GM19395 (cell line): ENCODE data around the gene TMEM108.

Experiments
- ATAC-seq: cut with Tn5 transposase; IDR thresholded peaks from one replicate; pipeline ENCODE4 v1.9.1; 2021; ENCODE audit warnings: mild to moderate bottlenecking, moderate library complexity; ENCODE audit not compliant: unreplicated experiment

The TMEM108 gene

DNA sequence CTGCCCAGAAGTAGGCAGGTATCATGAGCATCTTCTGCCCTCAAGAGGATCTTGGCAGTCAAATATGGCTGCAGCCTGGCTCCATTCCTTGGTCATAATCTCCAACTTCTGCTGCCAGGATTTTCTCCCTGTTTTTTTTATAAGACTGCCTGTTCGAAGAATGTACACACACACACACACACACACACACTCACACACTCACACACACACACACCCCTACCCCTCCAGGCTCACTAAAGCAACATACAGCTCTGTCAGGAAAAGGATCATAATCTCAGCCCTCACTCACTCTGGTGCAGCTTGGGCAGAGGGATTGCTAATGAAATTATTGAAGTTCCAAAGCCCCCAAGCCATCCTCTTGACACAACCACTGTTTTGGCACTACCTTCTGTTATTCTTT lies 232.4 kb downstream of the TMEM108 start:
- ATAC-seq: no peak

DNA sequence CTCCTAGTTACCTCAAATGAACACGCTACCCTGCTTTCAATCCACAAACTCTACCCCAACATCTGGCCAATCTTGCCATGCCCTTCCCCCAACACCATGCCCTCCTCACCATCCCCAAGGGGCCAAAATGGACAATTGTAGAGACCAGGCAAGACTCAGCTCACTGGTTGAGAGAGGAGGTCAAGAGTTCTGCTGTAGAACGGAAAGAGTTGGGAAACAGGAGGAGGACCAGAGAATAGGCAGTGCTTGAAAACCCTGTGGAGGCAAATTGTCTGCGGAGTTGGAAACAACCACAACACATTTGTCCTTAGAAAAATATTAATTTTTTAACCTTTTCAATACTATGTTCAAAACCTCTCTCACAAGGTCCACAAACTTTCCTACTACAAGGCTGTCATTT lies 232.9 kb downstream of the TMEM108 start:
- no peak for ATAC-seq

DNA sequence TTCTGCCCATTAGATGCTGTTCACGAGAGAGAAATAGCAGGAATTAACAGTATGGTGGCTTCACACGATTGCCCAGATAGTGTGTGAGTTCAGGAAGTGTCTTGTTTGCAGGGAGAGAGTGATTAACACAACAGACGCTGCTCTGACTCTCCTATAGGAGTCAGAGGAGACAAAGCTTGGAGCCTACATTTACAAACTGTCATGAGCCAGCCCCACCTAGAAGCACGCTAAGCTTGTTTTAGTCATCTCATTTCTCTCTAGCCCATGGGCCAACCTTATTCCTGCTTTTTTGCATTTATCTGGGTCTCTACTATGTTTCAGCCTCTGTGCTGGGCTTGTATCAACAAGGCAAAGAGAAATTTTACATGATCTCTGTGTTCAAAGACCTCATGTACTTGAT lies 233.3 kb downstream of the TMEM108 start:
- ATAC-seq: no peak

DNA sequence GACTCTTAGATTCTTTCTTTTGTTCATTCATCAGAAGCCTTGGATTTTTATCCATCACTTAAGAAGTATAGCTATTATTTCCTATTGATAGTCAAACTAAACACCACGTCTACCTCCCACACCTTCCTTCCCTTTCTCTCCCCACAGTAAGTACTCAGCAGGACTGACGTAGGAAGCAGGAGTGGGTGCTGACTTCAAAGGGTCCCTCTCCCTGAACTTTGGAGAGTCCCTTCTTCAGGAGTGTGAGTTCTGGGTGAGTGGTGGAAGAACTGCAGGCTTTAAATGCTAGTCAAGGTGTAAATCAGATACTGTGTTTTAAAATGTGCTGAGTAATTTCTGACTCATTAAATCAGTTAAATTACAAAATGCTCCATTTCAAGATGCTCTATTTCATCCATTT lies 235.2 kb downstream of the TMEM108 start:
- ATAC-seq: no peak

DNA sequence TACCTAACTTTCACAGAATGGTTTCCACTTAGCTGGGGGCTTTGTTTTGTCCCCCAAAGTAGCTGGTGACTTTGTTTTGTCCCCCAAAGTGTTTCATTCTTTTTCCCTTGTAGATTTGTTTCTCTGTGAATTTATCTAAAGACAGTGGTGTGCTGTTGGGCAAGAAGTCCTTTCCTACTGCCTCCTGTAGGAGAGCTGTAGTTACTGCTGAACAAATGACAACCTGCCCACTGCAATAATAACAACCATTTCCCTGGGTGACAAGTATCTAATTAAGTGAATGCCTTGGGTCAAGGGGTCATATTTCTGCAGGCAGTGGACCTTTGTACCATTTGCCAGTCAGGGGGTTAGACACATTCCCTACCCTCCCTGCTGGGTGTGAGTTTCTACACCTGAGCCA lies 236.3 kb downstream of the TMEM108 start:
- no peak for ATAC-seq

DNA sequence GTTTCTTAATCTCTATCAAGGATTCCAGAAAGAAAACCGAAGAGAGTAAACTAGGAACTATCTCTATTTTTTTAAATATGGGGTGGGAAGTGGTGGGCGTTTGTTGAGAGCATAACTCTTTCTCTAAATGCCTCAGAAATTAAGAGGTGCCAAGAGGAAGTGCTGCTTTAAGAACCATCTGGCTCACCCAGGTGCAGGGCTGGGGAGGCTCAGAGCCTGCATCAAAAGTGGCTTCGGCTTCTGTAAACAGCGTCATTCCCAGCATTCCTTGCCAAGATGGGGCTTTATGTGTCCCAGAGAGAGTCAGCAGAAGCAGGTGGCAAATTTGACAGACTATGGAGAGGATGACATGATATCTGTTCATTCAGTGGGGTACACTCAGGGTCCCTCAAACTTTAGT lies 238.4 kb downstream of the TMEM108 start:
- no peak for ATAC-seq

DNA sequence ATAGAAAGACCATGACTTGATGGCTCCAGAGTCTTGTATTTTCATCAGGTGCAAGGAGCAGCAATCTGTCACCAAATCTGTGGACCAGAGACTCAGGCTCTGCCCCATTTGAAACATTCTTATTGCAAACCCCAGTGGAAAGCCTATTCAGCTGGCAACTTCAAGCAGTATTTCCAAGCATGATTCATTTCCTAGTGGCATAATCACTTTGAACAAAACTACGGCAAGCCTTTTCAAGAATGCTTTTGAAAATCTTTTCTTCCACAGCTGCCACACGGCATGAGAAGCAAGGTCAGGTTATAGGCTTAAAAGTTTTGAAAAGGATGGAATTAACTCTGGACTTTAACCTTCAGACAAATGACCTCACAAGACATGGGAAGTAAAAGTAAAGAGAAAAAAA lies 239.6 kb downstream of the TMEM108 start:
- no peak for ATAC-seq

DNA sequence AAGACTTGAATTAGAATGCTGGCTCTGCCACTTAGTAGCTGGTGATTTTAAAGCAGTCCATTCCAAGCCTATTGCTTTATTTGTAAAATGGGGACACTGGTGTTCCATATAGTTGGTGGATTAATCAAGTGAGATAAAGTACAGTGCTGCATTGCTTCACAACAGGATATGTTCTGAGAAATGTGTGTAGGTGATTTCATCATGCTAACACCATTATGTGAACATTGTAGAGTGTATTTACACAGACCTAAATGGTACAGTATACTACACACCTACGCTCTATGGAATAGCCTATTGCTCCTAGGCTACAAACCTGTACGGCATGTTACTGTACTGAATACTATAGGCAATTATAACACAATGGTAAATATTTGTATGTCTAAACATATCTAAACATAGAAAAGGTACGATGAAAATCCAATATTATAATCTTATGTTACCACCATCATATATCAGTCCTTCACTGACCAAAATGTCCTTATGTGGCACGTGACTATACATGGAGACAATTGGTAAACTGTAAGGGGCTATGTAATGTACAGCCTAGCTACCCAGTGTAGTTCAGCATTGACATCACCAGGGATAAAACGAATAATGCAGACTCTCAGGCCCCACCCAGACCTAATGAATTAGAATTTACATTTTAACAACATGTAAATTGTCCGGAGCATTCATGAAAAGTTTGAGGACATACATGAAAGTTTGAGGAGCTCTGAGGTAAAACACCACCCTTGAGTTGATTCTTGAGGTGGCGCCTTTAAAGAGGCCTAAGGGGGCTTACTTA lies 240.3 kb downstream of the TMEM108 start:
- ATAC-seq: no peak

DNA sequence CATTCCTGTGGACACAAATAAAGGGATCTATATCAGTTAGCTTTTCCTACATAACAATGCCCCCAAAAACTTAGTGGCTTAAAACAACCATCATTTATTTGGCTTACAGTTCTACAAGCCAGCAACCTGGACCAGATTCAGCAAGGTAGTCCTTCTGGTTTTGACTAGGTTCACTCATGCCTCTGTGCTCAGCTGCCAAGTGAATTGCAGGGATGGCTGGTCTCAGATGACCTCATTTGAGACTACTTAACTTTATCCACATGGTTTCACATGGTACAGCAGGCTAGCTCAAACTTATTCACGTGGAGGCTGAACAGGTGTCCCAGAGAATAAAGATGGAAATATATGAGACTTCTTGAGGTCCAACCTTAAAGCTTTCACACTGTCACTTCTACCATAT lies 242.4 kb downstream of the TMEM108 start:
- no peak for ATAC-seq

DNA sequence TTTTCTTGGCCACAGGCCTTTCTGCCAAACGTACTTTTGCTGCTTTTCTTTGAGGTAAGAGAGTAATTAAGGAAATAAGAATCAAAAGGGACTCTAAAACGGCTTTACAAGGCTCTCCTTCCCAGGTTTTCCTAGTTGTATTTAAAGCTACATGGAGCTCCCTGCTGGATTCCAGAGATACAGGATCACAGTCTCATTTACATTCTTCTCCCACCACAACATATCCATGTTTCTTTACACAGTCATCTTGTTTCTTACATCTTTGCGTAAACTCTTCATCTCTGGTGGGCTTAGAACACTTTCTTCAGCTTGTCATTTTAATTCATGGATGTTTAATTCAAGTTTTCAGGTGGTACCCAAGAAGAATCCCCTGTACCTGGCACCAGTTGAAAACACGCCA lies 244.0 kb downstream of the TMEM108 start:
- ATAC-seq: no peak

DNA sequence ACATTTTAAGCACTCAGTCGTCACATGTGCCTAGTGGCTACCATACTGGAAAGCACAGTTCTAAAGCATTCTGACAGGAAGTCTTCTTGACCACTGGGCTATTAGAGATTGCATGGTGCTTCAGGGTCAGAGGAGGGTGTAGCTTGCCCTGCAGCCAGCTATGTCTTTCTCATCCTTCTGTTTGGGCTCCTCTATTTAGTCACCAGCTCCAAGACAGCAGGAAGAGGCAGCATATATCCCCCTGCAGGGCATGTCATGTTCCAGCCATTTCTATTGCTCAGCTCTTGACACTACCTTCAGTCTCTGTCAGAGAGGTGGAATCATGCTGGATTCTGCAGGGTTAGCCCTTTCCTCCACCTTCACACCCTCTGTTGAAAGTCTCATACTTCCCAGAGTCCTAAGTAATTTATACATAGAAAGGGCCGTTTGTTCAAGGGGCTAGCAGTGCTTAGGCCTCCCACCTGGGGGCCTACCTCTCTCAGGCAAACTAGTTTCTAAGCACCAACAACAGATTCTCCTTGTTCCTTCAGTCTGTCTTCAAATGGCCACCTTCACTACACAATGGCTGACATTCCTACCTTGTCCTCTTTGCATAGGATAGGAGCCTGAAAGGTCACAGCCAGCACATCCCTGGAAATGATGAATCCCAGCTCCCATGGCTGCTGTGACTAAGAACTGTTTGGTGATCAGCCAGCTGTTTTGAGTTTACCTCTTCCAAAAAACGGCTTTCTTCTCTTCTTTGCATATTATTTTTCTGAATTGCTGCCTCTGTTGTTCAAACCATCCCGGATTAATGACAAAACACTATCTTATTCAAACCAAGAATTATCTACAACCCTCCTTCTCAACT lies 246.0 kb downstream of the TMEM108 start:
- ATAC-seq: no peak

DNA sequence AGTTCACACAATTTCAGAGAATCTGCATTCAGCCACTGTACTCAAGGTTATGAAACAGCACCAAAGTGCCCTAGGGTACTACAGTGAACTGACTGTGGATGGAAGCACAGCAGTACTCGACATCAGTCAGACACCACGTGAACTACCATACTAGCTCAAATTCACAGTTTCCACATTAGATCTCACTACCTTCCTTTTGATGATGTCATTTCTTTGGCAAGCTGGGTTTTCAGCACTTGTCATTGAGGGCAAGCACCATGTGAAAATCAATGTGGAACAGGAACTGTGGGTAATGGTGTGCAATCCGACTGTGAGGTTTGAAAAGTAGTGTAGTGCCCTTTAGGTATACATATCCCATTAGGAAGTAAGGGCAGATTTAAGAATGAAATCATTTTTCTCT lies 251.1 kb downstream of the TMEM108 start:
- no peak for ATAC-seq

DNA sequence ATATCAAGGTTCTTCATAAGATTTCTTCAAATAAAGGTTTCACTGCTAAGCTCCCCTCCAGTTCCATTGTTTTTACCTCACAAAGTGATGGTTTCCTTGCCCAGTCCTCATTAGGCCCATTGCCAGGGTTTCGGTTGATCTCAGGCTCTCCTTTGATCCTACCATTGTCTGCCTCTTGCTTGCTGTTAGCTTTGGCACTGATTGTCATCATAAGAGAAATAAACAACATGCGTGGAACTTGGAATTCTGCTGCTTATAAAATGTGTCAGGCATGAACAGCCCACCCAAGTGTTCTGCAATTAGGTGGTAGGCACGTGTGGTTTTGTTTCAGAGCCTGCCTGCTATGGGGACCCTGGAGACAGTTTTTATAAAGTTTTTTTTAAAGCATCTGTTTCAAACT lies 254.1 kb downstream of the TMEM108 start:
- ATAC-seq: no peak

DNA sequence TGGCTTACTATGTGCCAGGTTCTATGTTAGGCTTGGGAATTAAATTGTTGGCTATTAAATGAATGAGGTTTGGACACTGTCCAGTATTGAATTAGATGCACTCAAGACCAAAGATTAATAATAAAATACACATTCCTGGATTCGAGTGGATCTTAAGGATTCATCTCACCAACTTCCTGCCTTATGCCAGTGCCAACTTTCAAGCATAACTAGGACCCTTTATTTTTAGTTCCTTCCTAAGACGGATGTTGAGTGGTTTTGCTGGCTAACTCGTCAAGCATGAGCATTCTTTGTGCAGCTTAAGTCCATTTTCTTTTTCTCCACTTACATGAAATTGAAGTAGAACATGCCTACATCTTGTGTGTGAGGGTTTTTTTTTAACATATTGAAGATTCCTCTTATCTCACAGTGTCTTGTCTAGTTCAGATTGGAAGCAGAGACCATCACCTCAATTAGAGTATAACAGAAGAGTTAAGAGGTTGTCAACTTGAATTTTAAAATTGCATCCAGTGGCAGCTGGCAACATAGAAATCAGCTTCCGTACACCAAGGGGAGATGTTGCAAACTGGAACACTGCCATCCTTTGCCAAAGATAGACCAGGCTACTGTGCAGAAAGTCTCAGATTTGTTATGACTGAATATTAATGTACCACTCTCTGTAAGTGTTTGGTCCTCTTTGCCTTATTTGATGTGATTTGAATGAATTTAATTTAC lies 255.4 kb downstream of the TMEM108 start:
- no peak for ATAC-seq

DNA sequence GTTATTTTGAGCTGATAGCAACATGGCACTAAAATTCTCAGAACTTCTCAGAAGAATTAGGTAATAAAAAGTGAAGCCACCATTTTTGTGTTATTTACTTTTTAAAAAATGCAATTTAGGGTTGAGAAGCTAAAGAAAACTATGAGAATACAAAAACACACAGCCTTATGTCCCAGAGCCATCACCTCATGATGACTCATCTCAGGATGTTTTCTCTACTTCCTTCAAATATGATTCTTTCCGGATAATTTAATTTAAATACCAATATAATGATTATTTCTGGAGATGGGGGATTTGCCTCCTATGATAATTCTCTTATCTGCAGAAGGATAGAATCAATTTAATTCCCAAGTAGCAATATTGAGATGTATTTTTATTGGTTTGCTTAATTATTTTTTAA lies 256.1 kb downstream of the TMEM108 start:
- no peak for ATAC-seq

DNA sequence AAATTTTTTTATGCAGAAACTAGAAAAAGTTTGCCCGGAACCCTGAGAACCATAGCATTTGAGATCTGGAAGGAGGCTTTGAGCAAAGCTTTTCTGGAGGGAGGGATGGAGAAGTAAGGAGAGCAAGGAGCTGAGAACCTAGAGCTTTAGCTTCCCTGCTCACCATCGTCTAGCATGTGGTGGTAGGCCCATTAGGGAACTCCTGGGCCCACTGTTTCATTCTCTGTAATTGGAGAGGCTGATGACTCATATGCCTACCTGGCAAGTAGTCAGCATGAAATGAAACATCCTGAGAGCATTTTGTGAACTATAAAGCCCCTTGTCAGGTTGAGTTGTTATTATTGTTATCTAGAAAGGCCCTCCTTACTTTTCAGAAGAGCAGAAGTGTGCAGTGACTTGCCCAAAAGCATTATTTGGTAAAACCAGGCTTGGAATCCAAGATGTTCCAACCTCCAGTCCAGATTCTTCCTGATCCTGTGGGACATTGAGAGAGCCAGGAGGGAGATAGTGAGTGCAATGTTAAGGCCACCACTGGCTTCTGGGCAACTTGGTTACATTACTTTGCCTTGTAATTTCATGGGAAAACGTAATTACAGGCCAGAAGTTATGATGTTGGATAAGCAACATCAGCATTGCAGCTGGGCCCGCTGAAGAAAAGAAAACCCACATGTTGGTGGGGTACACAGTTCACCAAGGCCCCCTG lies 257.2 kb downstream of the TMEM108 start:
- peak; percentile 91 for ATAC-seq

DNA sequence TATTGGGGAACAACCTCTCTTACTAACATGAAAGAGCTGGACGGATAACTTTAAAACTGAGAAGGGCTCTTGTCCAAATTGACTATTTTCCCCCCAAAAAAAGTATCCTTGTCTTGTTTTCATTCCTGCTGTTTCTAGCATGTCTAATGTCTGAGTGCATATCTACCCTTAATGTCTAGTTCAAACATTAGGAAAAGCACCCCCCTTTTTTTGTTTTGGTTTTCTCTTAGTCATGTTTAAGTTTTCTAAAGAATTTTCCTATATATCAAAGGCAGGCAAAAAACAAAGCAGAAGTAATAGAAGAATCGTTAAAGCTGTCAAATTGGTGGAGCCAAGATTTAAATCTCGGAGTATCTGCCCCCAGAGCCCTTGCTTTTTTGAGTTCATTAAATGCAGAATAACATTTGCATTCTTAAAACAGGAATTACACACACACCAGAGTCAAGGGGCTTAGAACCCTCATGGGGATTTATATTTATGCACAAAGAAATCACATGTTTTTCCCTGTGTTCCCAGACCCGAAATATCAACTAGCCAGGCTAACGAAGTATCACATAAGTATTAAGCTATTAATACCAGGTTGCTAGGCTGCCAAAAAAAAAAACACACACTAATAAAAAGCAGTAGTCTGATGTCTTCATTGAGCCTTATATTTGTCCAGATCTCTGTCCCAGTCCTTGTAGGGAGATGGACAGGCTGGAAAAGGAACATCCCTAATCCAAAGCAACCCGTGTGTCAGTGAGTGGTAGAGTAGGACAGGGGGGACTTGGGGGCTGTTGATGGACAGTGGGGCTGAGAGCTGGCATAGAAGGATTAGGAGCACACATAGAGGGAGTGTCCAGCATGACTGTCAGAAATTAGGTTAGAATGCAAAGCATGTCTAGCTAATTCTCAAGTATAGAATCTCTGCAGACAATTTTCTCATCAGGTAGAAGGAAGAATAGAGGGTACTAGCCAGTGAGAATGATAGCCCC lies 258.0 kb downstream of the TMEM108 start:
- no peak for ATAC-seq

DNA sequence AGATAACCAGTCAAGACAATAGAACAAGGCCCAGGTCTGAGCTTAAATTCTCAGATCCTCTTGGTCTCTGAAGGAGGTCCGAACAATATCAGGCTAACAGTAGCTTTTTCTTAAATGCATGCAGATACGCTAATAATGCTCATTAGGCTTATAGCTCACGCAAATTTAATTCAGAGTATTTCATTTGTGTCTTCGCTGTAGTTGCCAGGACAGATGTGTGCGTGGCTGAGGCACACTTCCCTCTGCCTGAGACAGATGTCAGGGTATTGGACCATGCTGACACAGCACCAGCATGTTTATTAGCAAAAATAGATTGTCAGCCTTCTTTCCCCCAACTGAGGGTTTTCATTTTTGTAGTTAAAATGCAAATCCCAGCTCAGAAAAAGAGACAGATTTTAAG lies 258.8 kb downstream of the TMEM108 start:
- no peak for ATAC-seq

DNA sequence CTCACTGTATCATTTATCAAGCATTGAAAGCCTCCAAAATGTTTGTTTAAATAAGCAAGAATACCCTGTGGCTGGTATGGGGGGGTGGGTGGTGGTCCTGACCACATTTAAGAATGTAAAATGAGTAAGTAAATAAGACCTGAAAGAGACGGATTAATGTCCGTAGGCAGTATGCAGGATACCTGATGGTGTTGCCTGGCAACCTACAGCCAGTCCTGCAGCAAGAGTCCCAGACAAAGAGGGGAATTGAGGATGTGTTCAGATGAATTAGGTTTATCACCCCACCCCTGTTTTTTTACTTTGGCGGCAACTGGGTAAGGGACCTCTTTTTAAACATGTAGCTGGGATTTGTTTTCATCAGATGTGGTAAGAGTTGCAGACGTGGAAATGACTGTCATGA lies 261.9 kb downstream of the TMEM108 start:
- no peak for ATAC-seq

DNA sequence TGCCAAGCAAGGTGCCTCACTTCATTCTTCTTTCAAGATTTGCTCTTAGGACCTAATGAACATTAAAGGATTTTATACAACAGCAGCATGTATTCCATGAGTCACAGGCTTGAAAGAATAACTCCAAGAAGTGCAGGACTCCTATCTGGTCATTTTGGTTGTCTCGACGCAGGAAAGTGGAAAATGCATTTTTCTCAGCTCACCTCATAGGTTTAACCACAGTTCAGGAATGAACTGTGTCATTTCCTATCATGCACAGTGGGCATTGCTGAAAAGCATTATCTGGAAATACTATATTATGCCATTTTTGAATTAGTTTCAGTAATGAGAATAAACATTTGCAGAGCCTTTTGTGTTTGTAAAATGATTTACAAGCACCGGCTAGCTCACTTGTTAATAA lies 263.0 kb downstream of the TMEM108 start:
- ATAC-seq: no peak
